Measurements from ENCODE around the gene RAB21. TPM values are rescaled to one million over a fixed set of nuclear protein-coding genes. Genes with fewer than 3 reads are reported as not detected.

RAB21 gene
- total RNA-seq, 1 experiment from 2014 or later, result 33.6 TPM

GRCh38 chr12:71837356-71837755 lies 82.7 kb downstream of the RAB21 start:
- DNase-seq (ENCODE audit: low spot score) (no peak), ATAC-seq (no peak)
- POLR2A ChIA-PET, result interaction anchor here (0.7 kb wide), 1 partner anchor 114 kb away, joined by 3 read pairs; no protein-coding TSS in a partner anchor
- CTCF ChIA-PET, result interaction anchor here (2.6 kb wide), 1 partner anchor 57 kb away, joined by 9 read pairs; no protein-coding TSS in a partner anchor
- peaks cover 26% of the 10 kb centered on the region for H3K27me3 Mint-ChIP-seq (ENCODE audit: low read depth)
- H3K4me1 Mint-ChIP-seq, result peaks cover 14% of the 10 kb centered on the region
- no peaks in the 10 kb centered on the region for H3K36me3 Mint-ChIP-seq
- H3K9me3 Mint-ChIP-seq, result no peaks in the 10 kb centered on the region
- H3K27ac Mint-ChIP-seq, result no peak overlapping the region
- H3K4me3 Mint-ChIP-seq, result no peak overlapping the region
- no peak for TF ChIP-seq ZSCAN18 (CRISPR knock-in tag; IDR thresholded peaks at IDR 0.05)
- no peak for TF ChIP-seq NR1H2 (CRISPR knock-in tag; IDR thresholded peaks at IDR 0.05)
- TF ChIP-seq PRDM15 (CRISPR knock-in tag; IDR thresholded peaks at IDR 0.05), result no peak
- no peak for TF ChIP-seq ELF4 (CRISPR knock-in tag; IDR thresholded peaks at IDR 0.05; ENCODE audit: low read depth)
- TF ChIP-seq SP1 (CRISPR knock-in tag; conservative IDR thresholded peaks at IDR 0.05), result no peak
- TF ChIP-seq ZNF219 (CRISPR knock-in tag; IDR thresholded peaks at IDR 0.05; ENCODE audit: borderline replicate concordance), result no peak
- TF ChIP-seq ARID4B (CRISPR knock-in tag; IDR thresholded peaks at IDR 0.05; ENCODE audit: borderline replicate concordance), result no peak
- TF ChIP-seq ATF1 (CRISPR knock-in tag; IDR thresholded peaks at IDR 0.05), result no peak
- TF ChIP-seq MLX (CRISPR knock-in tag; IDR thresholded peaks at IDR 0.05), result no peak
- TF ChIP-seq ZMAT4 (CRISPR knock-in tag; IDR thresholded peaks at IDR 0.05), result no peak
- no peak for TF ChIP-seq E2F5 (CRISPR knock-in tag; IDR thresholded peaks at IDR 0.05)

- peaks cover 26% of the 10 kb centered on the region for H3K27me3 Mint-ChIP-seq (ENCODE audit: low read depth)
- TF ChIP-seq TEAD1 (CRISPR knock-in tag; IDR thresholded peaks at IDR 0.05) (no peak), ZNF317 (CRISPR knock-in tag; IDR thresholded peaks at IDR 0.05; ENCODE audit: borderline replicate concordance, low read depth) (no peak), GTF2I (CRISPR knock-in tag; conservative IDR thresholded peaks at IDR 0.05) (no peak)
- CTCF ChIA-PET, result interaction anchor here (2.6 kb wide), 1 partner anchor 58 kb away, joined by 9 read pairs; no protein-coding TSS in a partner anchor
- POLR2A ChIA-PET, result no interaction called here
- peaks cover 14% of the 10 kb centered on the region for H3K4me1 Mint-ChIP-seq
- no peak overlapping the region for H3K27ac Mint-ChIP-seq
- H3K9me3 Mint-ChIP-seq, result no peaks in the 10 kb centered on the region
- no peak for DNase-seq (ENCODE audit: low spot score)
- H3K36me3 Mint-ChIP-seq, result no peaks in the 10 kb centered on the region
- no peak overlapping the region for H3K4me3 Mint-ChIP-seq
- no peak for ATAC-seq
These were observed 83.6 kb downstream of the RAB21 start for GRCh38 chr12:71838231-71838630.
